Measurements from ENCODE around the gene IGFBP6.

- TF ChIP-seq CTCF (IDR thresholded peaks at IDR 0.05) (no peak), ZFX (IDR thresholded peaks at IDR 0.05; ENCODE audit: borderline replicate concordance) (no peak)
Measured at GRCh38 chr12:53098354-53098981, 1.0 kb downstream of the IGFBP6 start.

Data from 22Rv1 (cell line).